GM21423 (cell line): ENCODE results near the gene PCBP2.
"Not testable (repeated sequence)": the region's sequence is repeated elsewhere in the genome, so short reads cannot be mapped to it uniquely, and the experiment has no call there.

Experiments used
- ATAC-seq: cut with Tn5 transposase; IDR thresholded peaks from one replicate; pipeline ENCODE4 v1.9.1; 2021; ENCODE audit warnings: mild to moderate bottlenecking, moderate library complexity; ENCODE audit not compliant: unreplicated experiment

The PCBP2 gene

DNA sequence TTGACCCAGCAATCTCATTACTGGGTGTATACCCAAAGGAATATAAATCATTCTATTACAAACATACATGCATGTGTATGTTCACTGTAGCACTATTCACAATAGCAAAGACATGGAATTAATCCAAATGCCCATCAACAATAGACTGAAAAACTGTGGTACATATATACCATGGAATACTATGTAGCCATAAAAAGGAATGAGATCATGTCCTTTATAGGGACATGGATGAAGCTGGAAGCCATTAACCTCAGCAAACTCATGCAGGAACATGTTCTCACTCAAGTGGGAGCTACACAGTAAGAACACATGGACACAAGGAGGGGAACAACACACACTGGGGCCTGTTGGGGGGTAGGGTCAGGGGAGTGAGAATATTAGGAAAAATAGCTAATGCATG is 12.3 kb upstream of the PCBP2 start:
- not testable (repeated sequence) for ATAC-seq

DNA sequence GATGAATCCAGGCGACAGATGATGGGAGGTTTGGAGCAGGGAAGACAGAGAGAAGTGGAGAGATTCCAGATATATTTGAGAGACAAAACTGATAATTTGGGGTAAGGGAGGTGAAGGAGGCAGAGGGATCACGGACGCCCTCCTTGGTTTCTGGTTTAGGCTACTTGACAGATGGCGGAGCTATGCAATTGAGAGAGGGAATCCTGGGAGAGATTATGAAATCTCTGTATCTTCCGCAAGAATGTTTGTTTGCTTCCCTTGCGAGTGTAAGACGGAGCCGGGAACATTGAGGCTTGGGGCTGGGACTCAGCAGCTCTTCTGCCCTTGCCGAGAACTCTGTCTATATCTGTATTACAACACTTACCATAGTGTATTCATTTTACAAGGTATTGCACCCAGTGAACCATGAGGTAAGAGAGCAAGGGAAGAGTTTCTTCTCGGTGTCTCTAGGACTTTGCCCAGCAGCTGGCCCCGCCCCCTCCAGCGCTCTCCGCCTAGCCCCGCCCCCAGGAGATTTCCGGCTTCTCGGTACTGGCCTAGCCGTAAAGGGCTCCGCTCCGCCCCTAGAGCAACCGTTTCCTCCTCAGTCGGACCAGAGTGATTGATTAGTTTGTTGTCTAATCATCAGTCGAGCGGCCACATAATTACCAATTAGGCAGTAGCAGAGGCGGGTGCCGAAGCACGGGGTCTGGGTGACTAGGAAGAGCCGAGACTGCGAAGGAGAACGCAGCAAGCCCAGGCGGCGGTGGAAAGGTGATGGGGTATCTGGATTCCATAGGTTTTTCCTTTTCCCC is 10.7 kb upstream of the PCBP2 start, which contains the start of gene PRR13:
Gene PRR13, plus strand, starts transcription at position 695 of the 794 bp plus-strand sequence. CDS start 981 bp downstream, outside the sequence.
- ATAC-seq = peak; percentile 97

DNA sequence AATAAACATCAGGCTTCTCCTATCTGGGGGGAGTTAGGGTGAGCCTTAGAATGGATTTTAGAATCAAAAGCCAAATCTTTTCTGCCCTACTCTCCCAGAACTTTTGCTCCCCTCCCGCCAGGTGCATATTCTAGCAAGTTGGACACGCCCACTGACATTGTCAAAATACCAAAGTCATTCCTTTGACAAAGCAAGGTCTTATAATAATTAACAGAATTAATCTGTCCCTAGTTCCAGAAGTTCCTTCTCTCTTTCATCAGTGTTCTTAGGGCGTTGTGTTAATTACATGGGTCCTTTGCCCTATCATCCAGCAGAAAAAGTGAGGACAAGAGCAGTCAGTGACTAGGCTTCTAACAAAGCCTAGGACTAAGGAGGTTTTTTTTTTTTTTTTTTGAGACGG is 7.9 kb upstream of the PCBP2 start:
- no peak for ATAC-seq

DNA sequence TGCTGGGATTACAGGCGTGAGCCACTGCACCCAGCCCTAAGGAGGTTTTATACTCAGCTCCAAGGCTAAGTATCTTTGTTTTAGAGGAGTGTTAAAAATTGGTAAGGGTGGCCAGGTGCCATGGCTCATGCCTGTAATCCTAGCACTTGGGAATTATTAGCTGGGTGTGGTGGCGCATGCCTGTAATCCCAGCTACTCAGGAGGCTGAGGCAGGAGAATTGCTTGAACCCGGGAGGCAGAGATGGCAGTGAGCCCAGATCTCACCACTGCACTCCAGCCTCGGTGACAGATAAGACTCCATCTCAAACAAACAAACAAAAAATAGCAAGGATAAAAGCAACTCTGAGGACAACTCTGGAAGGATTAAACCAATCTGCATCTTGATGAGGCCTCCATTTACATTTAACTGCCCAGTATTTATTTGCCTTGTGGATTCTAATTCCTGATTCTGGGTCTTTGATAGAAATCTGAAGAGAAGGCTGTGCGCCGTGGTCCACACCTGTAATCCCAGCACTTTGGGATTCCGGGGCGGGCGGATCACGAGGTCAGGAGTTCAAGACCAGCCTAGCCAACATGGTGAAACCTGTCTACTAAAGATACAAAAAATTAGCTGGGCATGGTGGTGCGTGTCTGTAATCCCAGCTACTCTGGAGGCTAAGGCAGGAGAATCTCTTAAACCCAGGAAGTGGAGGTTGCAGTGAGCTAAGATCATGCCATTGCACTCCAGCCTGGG is 7.1 kb upstream of the PCBP2 start:
- not testable (repeated sequence) for ATAC-seq

DNA sequence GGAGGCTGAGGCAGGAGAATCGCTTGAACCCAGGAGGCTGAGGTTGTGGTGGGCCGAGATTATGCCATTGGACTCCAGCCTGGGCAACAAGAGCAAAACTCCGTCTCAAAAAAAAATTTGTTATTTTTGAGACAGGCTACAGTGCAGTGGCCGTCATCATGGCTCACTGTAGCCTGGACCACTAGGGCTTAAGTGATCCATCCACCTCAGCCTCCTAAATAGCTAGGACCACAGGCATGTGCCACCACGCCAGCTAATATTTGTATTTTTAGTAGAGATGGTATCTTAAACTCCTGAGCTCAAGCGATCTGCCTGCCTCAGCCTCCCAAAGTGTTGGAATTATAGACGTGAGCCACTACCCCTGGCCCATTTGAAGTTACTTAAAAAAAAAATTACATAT is 966 bp upstream of the PCBP2 start:
- ATAC-seq = no peak

DNA sequence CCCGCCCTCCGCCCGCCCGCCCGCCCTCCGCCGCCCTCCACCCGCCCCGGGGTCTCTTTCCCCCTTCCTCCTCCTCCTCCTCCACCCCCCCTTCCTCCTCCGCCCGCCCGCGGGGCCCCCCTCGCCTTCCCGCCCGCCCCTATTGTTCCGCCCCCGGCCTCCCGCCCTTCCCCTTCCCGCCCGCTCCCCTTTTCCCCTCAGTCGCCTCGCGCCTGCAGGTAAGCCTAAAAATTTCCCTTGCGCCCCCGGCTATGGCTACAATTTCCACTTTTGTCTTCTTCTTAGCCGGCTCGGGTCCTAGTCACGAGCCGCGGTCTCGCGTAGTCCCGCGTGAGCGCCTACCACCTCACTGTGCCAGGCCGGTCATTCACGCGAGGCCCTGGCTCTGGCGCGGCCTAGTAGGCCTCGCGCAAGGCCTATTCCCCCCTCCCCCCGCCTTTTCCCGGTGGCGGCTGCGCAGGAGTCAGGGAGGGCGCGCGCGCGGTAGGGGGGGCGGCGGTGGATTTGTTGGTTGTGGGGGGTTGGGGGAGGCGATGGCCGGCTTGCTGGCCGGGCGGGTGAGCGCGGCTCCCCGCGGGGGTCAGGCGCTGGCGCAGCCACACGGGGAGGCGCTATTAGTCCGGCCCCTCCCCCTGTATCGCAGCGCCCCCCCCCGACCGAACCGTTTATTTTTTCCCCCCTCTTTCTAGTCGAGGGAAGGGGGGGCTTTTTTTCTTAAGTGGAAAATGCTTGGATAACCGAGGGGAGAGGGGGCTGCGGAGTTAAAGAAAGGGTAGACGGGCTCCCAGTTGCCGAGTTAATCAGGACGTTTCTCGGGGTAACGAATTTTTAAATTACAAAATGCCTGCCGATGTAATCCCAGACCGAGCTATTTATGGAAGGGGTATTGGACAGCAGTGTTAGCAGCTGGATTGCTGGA is 516 bp downstream of the PCBP2 start:
- ATAC-seq = no peak

DNA sequence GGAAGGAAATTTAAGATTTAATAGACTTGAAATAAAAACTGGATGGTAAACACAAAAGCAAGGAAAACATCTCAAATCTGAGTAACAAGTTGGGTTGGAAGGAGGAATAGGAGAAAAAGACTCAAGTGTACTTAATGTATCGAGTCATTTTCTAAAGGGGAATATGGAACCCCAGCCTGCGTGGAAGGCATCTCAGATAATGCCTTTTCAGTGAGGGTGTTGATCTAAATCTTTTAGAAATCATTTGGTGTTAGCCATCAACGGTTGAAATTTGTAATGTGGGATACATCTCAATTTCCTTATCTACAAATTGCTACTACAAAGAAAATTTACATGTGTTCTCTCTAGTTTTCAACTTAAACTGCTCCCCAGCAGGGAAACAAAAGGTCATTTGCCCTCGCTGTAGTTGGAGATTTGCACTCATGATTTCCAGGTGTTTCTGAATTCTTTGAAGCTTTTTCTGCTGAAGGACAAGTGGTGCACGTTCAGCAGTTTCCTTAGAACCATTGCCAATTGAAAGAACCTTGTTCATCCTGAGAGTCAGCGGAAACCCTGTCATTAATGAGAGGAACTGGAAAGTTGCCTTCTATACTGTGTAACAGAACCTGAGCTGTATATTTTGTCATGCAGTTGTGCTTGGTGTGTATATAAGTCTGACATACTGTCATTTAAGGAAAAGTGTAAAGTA is 2.2 kb downstream of the PCBP2 start:
- ATAC-seq = no peak

DNA sequence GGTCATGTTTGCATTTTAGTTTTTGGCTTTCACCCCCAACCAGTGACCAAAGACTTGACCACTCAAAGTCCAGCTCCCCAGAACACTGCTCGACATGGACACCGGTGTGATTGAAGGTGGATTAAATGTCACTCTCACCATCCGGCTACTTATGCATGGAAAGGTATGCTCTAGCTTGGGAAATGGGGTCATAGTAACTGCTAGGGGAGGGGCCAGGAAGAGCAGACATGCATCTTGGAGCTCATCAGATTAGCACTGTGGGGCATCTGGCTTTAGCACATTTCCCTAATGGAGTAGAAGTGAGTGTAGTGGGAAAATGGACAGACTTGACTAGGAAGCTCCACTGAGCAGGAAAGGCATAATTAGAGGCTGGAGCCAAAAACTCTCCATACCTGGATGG is 2.8 kb downstream of the PCBP2 start:
- no peak for ATAC-seq

DNA sequence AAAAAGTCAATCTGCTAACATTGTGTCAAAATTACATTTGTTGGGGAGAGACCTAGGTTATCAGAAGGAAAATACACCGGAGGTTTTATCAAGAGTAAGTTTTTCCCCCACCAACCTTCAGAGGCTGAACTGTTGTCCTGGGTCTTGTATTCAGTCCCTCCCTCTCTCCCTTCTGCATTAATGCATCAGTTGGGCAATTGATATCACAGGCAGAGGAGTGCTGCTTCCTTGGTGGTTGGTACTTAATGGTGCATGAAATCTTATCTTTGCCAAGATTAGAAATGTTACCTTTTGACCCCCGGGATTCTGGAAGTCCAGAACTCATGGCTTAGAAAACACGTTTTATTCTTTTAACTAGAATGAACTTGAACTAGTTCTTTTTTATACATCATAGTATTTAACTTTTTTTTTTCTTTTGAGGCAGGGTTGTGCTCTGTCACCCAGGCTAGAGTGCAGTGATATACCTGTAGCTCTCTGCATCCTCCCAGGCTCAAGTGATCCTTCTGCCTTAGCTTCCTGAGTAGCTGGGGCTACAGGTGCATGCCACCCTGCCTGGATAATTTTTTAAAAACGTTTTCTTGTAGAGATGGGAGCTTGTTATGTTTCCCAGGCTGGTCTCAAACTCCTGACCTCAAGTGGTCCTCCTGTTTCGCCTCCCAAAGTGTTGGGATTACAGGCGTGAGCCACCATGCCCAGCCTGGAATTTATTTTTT is 4.9 kb downstream of the PCBP2 start:
- ATAC-seq = no peak

DNA sequence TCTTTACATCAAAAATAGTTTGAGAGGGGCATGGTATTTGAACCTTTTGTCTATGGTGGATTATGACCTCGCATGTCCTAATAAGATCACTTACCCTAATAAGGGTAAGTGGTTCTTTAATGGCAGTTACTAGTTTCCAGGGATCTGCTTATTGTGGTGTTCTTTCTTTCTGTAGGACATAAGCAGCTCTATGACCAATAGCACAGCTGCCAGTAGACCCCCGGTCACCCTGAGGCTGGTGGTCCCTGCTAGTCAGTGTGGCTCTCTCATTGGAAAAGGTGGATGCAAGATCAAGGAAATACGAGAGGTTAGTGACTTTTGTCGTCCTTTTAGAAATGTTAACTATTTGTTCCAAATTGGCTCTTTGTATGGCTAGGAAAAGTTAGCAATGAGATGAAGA is 7.2 kb downstream of the PCBP2 start:
- no peak for ATAC-seq

DNA sequence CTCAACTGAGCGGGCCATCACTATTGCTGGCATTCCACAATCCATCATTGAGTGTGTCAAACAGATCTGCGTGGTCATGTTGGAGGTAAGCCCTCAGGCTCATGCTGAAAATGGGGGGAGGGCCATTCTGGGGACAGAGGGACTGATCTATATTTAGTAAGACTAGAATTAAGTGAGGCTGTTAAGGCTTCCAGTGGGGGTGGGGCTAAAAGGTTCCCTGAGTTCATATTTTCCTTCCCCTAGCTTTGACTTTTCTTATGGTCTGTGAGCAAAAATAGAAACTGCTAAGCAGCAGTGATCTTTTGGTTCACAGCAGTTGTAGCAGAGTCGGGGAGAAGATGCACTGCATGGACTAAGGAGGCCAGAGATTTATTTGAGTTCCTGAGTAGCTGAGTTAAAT is 9.2 kb downstream of the PCBP2 start:
- ATAC-seq = no peak

DNA sequence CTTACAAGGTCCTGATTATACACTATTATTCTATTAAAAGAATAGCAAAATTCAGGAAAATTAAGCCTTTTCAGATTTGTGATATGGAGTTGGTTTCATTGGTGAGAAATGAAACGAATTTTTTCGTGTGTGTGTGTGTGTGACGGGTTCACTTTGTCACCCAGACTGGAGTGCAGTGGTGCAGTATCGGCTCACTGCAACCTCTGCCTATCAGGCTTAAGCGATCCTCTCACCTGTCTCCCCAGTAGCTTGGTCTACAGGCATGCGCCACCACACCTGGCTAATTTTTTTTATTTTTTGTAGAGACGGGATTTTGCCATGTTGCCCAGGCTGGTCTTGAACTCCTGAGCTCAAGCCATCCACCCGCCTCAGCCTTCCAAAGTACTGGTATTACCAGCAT is 9.7 kb downstream of the PCBP2 start:
- ATAC-seq = no peak

DNA sequence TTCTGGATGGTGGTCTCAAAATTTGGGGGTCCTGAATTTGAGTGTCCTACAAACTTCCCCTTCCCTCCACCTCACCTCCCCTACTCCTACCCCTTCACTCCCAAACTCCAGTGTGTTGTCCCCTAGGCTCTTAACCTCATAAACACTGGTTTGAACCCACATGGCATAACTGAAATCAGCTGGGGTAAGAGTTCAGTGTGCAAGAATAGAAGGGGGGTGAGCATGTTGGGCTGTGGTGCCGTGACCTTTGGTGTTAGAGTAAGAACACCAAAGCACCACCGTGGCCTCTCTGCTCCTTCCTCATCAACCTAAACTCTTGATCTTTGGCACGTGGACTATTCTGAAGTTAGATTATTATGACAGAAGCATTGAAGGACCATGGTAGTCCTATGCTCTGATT is 11.0 kb downstream of the PCBP2 start:
- ATAC-seq = no peak

DNA sequence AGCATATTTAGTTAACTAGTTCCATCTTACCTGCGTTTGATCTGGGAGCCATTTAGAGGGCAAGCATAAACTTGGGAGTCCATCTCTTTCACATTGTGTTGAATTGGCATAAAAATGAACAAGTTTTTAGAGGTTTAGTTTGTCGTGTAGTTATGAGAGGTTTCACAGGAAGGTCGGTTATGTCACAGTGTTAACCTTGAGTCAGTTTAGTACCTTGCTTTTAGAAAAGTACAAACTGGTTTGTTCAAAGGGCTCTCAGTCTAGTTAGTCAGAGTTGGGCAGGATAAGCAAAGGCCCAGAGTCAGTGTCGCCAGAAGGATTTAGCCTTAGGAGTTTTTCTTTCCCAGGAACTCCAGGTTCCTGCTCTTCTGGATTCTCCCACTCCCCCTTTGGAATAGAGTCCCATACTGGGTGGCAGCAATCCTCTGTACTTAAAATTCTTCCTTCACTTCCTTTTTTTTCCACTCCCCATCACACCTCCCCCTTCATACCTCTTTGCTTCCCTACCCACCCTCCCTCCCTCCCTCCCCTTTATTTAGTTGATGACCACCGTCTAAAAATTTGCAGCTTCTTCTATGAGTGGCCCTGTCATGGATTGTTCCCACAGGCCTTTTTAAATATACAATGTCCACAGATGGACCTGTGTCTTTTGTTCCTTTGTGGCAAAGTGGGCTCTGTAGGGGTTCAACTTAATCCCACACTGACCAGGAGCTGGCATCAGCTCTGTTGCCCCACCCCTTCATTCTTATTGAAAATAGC is 12.1 kb downstream of the PCBP2 start:
- no peak for ATAC-seq

DNA sequence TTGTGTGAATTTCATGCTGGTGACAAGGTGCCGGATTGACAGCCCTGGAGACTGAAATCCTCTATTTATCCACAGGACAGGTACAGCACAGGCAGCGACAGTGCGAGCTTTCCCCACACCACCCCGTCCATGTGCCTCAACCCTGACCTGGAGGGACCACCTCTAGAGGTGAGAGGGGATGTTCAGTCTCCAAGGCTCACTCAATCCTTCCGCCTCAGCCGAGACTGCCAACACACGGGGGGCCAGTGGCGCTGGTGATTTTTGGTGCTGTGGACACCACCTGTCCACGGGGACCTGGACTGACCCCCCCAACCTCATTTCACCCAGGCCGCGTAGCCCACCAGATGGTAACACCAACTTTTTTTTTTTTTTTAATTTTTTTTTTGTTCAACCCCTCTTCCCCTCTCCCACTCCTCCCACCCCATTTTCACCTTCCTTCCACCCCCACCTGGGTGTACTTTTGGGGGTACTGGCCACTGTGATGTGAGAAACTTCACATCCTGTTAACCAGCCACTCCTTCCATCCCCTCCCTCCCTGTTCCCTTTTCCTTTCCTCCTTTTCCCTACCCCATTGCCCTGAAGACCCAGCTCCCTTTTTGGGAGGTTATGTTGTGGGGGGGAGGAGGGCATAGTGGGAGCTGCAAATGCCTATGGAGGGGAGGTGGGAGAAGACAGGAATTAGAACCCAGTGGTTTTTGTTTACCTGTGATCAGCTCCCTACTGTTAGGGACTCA is 12.9 kb downstream of the PCBP2 start:
- ATAC-seq = no peak

DNA sequence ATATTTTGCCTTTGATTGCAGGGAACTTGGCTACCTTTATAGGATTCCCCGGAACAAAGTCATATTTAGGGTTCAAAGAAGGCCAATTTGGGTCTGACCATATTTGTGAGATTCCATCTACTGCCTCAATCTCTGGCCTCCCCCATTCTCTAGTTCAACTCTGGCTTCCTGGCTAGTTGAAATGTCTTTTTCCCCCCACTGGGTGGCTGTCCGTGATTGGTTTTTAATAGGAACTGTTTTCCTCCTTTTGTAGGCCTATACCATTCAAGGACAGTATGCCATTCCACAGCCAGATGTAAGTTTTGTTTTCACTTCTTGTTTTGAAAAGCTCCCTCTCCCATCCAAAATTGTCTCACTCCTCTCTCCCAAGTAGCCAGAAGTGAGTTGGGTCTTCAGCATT is 13.8 kb downstream of the PCBP2 start:
- ATAC-seq = no peak

DNA sequence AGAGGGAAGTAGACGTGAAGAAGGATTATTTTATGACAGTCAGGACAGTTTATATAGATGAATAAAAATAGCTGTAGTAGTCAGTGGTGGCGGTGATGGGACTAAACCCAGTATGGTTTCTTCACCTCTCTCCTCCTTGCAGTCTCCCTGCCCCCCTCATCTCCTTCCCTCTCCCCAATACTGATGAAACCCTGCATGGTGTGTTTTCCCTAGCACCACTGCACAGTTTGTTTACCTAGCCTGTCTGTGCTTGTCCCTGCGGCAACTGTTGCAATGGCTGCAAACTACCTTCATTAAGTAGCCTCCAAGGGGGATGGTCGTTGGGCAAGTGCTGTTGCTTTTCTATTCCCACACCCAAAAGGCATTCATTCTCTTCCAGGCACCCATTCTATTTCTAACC is 14.7 kb downstream of the PCBP2 start:
- no peak for ATAC-seq

DNA sequence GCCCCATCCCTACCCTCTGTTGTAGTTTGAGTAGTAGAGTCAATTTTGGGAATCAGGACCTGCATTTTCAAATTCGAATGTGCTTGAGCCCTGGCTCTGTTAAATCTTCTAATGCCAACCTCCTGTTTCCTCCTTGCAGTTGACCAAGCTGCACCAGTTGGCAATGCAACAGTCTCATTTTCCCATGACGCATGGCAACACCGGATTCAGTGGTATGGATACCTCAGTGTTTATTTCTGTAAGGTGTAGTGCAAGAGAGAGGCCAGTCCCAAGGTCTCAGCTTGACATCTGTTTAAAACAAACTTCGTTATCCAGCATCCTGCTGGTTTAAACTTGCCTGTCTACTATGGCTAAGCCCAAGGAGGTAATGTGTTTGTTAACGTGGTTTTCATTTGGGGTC is 15.2 kb downstream of the PCBP2 start:
- ATAC-seq = no peak

DNA sequence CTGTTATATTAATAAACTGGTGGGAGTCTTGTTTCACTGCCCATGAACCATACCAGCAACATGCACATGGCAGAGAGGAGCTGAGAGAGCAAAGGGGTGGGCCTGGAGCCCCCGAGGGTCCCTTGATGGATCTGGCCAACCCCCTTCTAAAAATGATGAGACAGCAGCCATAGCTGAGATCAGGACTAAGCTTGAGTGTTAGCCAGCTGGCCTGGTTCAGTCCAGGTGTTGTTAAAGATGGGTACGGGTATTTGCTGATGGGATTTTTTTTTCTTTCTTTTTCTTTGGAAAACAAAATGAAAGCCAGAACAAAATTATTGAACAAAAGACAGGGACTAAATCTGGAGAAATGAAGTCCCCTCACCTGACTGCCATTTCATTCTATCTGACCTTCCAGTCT is 16.0 kb downstream of the PCBP2 start:
- ATAC-seq = no peak
